ENCODE results near the gene TMPRSS11F. TPM values are rescaled to one million over a fixed set of nuclear protein-coding genes. Genes with fewer than 3 reads are reported as not detected.

The TMPRSS11F gene
- total and polyA plus RNA-seq, 9 of the 15 experiments (the other 6 are each of a cell fraction or from before 2014, with no cell fraction given) = 0.03 to 0.36 (median 0.07) TPM; not detected in 2

DNA sequence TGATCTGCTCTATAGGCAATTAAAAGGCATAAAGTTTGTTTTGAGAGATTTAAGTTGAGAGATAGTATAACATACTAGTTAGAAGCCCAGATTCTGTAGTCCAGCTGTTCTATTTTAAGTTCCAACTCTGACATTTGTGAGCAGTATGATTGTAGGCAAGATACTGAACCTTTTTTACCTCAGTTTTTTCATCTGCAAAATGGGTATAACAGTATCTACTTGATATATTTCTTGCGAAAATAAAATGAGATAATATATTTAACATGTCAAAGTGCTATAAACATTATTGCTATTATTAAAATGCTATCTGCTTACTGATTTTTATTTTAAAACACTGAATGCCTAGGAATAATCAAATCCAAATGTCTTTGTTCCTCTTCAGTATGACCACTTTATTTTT is 19.2 kb downstream of the TMPRSS11F start (continued):
- no peak for TF ChIP-seq IFI16 (CRISPR knock-in tag; IDR thresholded peaks at IDR 0.05)
- TF ChIP-seq KDM1A (IDR thresholded peaks at IDR 0.05) = no peak

DNA sequence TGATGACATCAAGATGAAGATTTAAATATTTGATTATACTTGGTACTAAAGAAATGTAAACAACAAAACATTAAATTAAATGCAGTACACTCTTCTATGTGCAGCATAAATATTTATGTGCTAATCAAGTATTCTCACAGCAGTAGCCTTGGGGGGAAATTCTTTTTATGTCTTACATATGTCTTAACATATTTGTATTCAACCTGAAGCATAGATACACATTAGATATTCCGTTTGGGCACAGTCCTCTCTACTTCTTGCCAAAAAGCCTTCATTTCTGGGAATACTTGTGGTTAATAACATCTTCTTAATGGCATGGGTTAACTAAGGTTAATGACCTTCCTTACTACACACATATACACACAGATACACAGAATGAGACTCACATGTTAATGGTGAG is 19.8 kb downstream of the TMPRSS11F start:
- intact Hi-C loops (cut with micrococcal nuclease) = no loop called here
- Histone ChIP-seq H2AFZ (ENCODE audit: low read depth, low read length) (no peak overlapping the region), H3K79me2 (ENCODE audit: control insufficient read depth, insufficient read depth, low read length) (no peaks in the 10 kb centered on the region), H3K9me3 (replicated peaks; ENCODE audit: control insufficient read depth, insufficient read depth, low read depth, low read length) (no peaks in the 10 kb centered on the region), H3K4me3 (no peak overlapping the region), H3K9ac (ENCODE audit: insufficient read depth in 1 of 2, low read depth in 2 of 2, low read length in 2 of 2) (no peak overlapping the region), H3K27me3 (ENCODE audit: control insufficient read depth in 2 of 2, insufficient read depth in 2 of 2, low read length in 2 of 2) (no peaks in the 10 kb centered on the region), H4K20me1 (replicated peaks; ENCODE audit: control insufficient read depth, insufficient read depth, low read length) (no peaks in the 10 kb centered on the region), H3K4me2 (ENCODE audit: insufficient read depth, low read length) (no peak overlapping the region), H3K9me1 (ENCODE audit: control insufficient read depth, insufficient read depth, low read length) (no peaks in the 10 kb centered on the region), H3K4me1 (replicated peaks in 1 of 2; ENCODE audit: control insufficient read depth in 2 of 2, insufficient read depth in 2 of 2, low read length in 2 of 2) (no peaks in the 10 kb centered on the region), H3K36me3 (ENCODE audit: control insufficient read depth, insufficient read depth, low read length) (no peaks in the 10 kb centered on the region), H3K27ac (ENCODE audit: extremely low read depth, low read depth, low read length) (no peak overlapping the region)
- ChIA-PET CTCF (ENCODE audit: low intra/inter-chr PET ratio) (no interaction called here), POLR2A (no interaction called here)
- no TSS peak for BruUV-seq (replicated peaks)
- ATAC-seq = no peak
- 0% methylated on average over 1 of the region's 1 CpG for WGBS (ENCODE audit: insufficient coverage, low coverage, missing lambda C conversion rate)
- TF ChIP-seq, protein P1, sequence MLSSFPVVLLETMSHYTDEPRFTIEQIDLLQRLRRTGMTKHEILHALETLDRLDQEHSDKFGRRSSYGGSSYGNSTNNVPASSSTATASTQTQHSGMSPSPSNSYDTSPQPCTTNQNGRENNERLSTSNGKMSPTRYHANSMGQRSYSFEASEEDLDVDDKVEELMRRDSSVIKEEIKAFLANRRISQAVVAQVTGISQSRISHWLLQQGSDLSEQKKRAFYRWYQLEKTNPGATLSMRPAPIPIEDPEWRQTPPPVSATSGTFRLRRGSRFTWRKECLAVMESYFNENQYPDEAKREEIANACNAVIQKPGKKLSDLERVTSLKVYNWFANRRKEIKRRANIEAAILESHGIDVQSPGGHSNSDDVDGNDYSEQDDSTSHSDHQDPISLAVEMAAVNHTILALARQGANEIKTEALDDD (IDR thresholded peaks at IDR 0.05) = no peak
- TF ChIP-seq, protein P2, sequence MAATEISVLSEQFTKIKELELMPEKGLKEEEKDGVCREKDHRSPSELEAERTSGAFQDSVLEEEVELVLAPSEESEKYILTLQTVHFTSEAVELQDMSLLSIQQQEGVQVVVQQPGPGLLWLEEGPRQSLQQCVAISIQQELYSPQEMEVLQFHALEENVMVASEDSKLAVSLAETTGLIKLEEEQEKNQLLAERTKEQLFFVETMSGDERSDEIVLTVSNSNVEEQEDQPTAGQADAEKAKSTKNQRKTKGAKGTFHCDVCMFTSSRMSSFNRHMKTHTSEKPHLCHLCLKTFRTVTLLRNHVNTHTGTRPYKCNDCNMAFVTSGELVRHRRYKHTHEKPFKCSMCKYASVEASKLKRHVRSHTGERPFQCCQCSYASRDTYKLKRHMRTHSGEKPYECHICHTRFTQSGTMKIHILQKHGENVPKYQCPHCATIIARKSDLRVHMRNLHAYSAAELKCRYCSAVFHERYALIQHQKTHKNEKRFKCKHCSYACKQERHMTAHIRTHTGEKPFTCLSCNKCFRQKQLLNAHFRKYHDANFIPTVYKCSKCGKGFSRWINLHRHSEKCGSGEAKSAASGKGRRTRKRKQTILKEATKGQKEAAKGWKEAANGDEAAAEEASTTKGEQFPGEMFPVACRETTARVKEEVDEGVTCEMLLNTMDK (IDR thresholded peaks at IDR 0.05; ENCODE audit: borderline replicate concordance, insufficient read depth, low read depth, low read length, poor library complexity, severe bottlenecking) = no peak
- no peak for TF ChIP-seq RCOR1 (IDR thresholded peaks at IDR 0.05; ENCODE audit: borderline replicate concordance in 1 of 2, low read depth in 2 of 2, low read length in 2 of 2)
- TF ChIP-seq SETDB1 (IDR thresholded peaks at IDR 0.05; ENCODE audit: low read length) = no peak
- TF ChIP-seq SRSF3 (IDR thresholded peaks at IDR 0.05; ENCODE audit: insufficient read depth, low read length) = no peak
- TF ChIP-seq PHF20 (IDR thresholded peaks at IDR 0.05; ENCODE audit: partially characterized antibody) = no peak
- no peak for TF ChIP-seq BDP1 (IDR thresholded peaks at IDR 0.05; ENCODE audit: insufficient read depth, insufficient read length)
- no peak for TF ChIP-seq NR2C1 (IDR thresholded peaks at IDR 0.05)
- TF ChIP-seq NR2C1 (tag; IDR thresholded peaks at IDR 0.05) = no peak
- TF ChIP-seq HNRNPL (IDR thresholded peaks at IDR 0.05; ENCODE audit: low read depth, low read length) = no peak
- no peak for TF ChIP-seq RBM39 (optimal IDR thresholded peaks at IDR 0.05; ENCODE audit: low read depth, low read length)
- in situ Hi-C loops (cut with MboI) = no loop called here
- DNase-seq (ENCODE audit: extremely low read depth in 1 of 4, low spot score in 3 of 4) = no peak
- no peak for FAIRE-seq

Data from K562 (cell line).